Activated CD4-positive, alpha-beta T cell treated with anti-CD3 and anti-CD28 coated beads, Interleukin-2, amount 50 U/mL, for 24 hours (primary cell): ENCODE measurements around the gene MPPE1.
A peak's percentile ranks its signal among the peaks of the same experiment; 100 is the strongest.
"Not testable (repeated sequence)": the region's sequence is repeated elsewhere in the genome, so short reads cannot be mapped to it uniquely, and the experiment has no call there.

Experiments used
- DNase-seq, 2 donors: peaks; one replicate each; pipeline ENCODE4 v3.0.0-alpha.2; 2020; ENCODE audit warnings: low read depth in 1 of 2, low spot score in 1 of 2

MPPE1 gene

GRCh38 chr18:11859282-11859830, 48.8 kb downstream of the MPPE1 start:
- no peak for DNase-seq

- DNase-seq, result no peak
These were observed 50.8 kb downstream of the MPPE1 start for GRCh38 chr18:11857177-11857887.

GRCh38 chr18:11854554-11854953, 53.6 kb downstream of the MPPE1 start:
- DNase-seq, result not testable (repeated sequence)

- peak; percentile 1 to 7 for DNase-seq
These were observed 56.2 kb downstream of the MPPE1 start for GRCh38 chr18:11851806-11852337.

GRCh38 chr18:11851146-11851805, 56.8 kb downstream of the MPPE1 start, which contains the start of gene CHMP1B:
TSS of gene CHMP1B (plus strand) at chr18:11851413. CDS start at chr18:11851512, 99 bp downstream.
- peak; percentile 96 to 98 for DNase-seq

GRCh38 chr18:11850821-11851145, 57.3 kb downstream of the MPPE1 start:
- no peak for DNase-seq

GRCh38 chr18:11849841-11850634, 58.1 kb downstream of the MPPE1 start:
- peak; percentile 16 to 37 for DNase-seq

GRCh38 chr18:11849279-11849678, 58.8 kb downstream of the MPPE1 start:
- DNase-seq, result no peak

GRCh38 chr18:11847811-11848210, 60.3 kb downstream of the MPPE1 start:
- DNase-seq, result no peak

- no peak for DNase-seq
These were observed 62.5 kb downstream of the MPPE1 start for GRCh38 chr18:11845654-11846053.

GRCh38 chr18:11844436-11844835, 63.7 kb downstream of the MPPE1 start:
- DNase-seq, result no peak

GRCh38 chr18:11842562-11842961, 65.6 kb downstream of the MPPE1 start:
- no peak for DNase-seq

- DNase-seq, result no peak
These were observed 67.6 kb downstream of the MPPE1 start for GRCh38 chr18:11840493-11840892.

- DNase-seq, result no peak
These were observed 68.6 kb downstream of the MPPE1 start for GRCh38 chr18:11839556-11839955.

- no peak for DNase-seq
These were observed 73.3 kb downstream of the MPPE1 start for GRCh38 chr18:11834772-11835171.
